ENCODE data around the gene NAV2. TPM values are rescaled to one million over a fixed set of nuclear protein-coding genes. Genes with fewer than 3 reads are reported as not detected.

Gene NAV2
- total RNA-seq, 1 experiment from 2014 or later: 22.7 TPM

DNA sequence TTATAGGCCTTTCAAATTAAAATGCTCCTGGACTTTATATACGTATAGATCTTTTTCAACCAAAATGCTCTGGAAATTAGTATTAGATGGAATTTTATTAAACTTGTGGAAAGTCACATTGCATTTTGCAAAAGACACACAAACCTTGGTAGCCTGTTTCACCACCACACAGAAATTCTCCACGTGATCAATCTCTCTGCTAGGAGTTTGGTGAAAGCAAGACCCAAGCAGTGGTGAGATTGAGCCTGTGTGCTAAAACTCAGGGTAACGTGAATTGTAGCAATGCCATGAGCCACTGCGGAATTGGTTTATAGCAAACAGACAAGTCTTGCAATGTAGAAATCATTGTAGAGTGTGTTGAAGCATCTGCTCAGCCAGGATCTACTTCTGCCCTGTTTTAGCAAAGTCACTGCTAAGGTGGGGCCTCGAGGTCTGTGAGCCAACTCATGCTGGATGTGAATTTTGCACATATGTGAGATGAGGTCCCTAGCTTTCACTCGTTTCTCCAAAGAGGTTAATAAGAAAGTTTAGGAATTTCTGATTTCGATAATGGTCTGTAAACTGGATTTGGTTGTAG, 262.9 kb downstream of the NAV2 start:
- intact Hi-C loops (cut with micrococcal nuclease; ENCODE audit: unreplicated experiment): no loop called here
- ChIA-PET POLR2A (no interaction called here), CTCF (no interaction called here)
- Histone ChIP-seq H3K27ac (ENCODE audit: low read length) (no peak overlapping the region), H3K27me3 (ENCODE audit: control insufficient read depth, insufficient read depth, low read length) (no peaks in the 10 kb centered on the region), H3K4me3 (ENCODE audit: low read depth in 2 of 2, low read length in 2 of 2) (no peak overlapping the region), H3K4me1 (ENCODE audit: control insufficient read depth, insufficient read depth, low read length) (no peaks in the 10 kb centered on the region; the same call in 1 of the 2 replicates), H3K9me3 (ENCODE audit: control insufficient read depth, insufficient read depth, low read depth, low read length) (no peaks in the 10 kb centered on the region), H3K36me3 (ENCODE audit: control insufficient read depth, insufficient read depth, low read length) (no peaks in the 10 kb centered on the region)
- TF ChIP-seq TCF7L2 (IDR thresholded peaks at IDR 0.05; ENCODE audit: low read depth, low read length) (no peak), CTCF (IDR thresholded peaks at IDR 0.05) (no peak), POLR2AphosphoS5 (IDR thresholded peaks at IDR 0.05; ENCODE audit: low read depth, low read length) (no peak), SIN3A (IDR thresholded peaks at IDR 0.05; ENCODE audit: borderline replicate concordance, insufficient read depth, low read depth, low read length) (no peak), REST (IDR thresholded peaks at IDR 0.05; ENCODE audit: insufficient read depth in 1 of 2, low read depth in 2 of 2, low read length in 1 of 2) (no peak)
- no peak for ATAC-seq
- in situ Hi-C loops (cut with HindIII; ENCODE audit: low pct_unique_long_range_greater_than_20kb, low sequenced_read_pairs): no loop called here
- BruUV-seq (replicated peaks): no TSS peak
- DNase-seq (ENCODE audit: low read depth, low spot score): no peak

GRCh38 chr11:19976281-19976941, 263.8 kb downstream of the NAV2 start:
- DNase-seq (ENCODE audit: low read depth, low spot score): no peak
- ATAC-seq: no peak
- TF ChIP-seq TCF7L2 (IDR thresholded peaks at IDR 0.05; ENCODE audit: low read depth, low read length) (no peak), SIN3A (IDR thresholded peaks at IDR 0.05; ENCODE audit: borderline replicate concordance, insufficient read depth, low read depth, low read length) (no peak), REST (IDR thresholded peaks at IDR 0.05; ENCODE audit: insufficient read depth in 1 of 2, low read depth in 2 of 2, low read length in 1 of 2) (no peak), CTCF (IDR thresholded peaks at IDR 0.05) (no peak), POLR2AphosphoS5 (IDR thresholded peaks at IDR 0.05; ENCODE audit: low read depth, low read length) (no peak)
- Histone ChIP-seq H3K27ac (ENCODE audit: low read length) (no peak overlapping the region), H3K4me3 (ENCODE audit: low read depth in 2 of 2, low read length in 2 of 2) (no peak overlapping the region), H3K4me1 (ENCODE audit: control insufficient read depth, insufficient read depth, low read length) (no peaks in the 10 kb centered on the region; the same call in 1 of the 2 replicates), H3K9me3 (ENCODE audit: control insufficient read depth, insufficient read depth, low read depth, low read length) (no peaks in the 10 kb centered on the region), H3K27me3 (ENCODE audit: control insufficient read depth, insufficient read depth, low read length) (no peaks in the 10 kb centered on the region), H3K36me3 (ENCODE audit: control insufficient read depth, insufficient read depth, low read length) (no peaks in the 10 kb centered on the region)
- intact Hi-C loops (cut with micrococcal nuclease; ENCODE audit: unreplicated experiment): no loop called here
- BruUV-seq (replicated peaks): no TSS peak
- in situ Hi-C loops (cut with HindIII; ENCODE audit: low pct_unique_long_range_greater_than_20kb, low sequenced_read_pairs): no loop called here
- ChIA-PET CTCF (no interaction called here), POLR2A (no interaction called here)
